Spinal cord (tissue), 10 donors: Measurements from ENCODE around the gene SCNN1B. TPM values are rescaled to one million over a fixed set of nuclear protein-coding genes. Genes with fewer than 3 reads are reported as not detected.

Source experiments
- DNase-seq, 6 donors: peaks; one replicate each; pipeline versions ENCODE4 v3.0.0 to v3.0.0-alpha.2; 2013 to 2015; ENCODE audit warnings: low spot score in 6 of 6, low read depth in 4 of 6
- H3K27ac ChIP-seq: one replicate; pipeline ENCODE4 v1.5.1; 2013; ENCODE audit warnings: low read depth, low read length, control low read depth
- H3K27me3 ChIP-seq: one replicate; pipeline ENCODE4 v1.6.1; 2013; ENCODE audit warnings: low read length; ENCODE audit not compliant: control insufficient read depth, insufficient read depth
- H3K36me3 ChIP-seq: one replicate; pipeline ENCODE4 v1.6.1; 2013; ENCODE audit warnings: low read length; ENCODE audit not compliant: control insufficient read depth, insufficient read depth
- H3K4me1 ChIP-seq: one replicate; pipeline ENCODE4 v1.6.1; 2013; ENCODE audit warnings: low read length; ENCODE audit not compliant: control insufficient read depth, insufficient read depth
- H3K4me3 ChIP-seq: one replicate; pipeline ENCODE4 v1.5.1; 2013; ENCODE audit warnings: low read depth, low read length, control low read depth
- H3K9me3 ChIP-seq: one replicate; pipeline ENCODE4 v1.6.1; 2013; ENCODE audit warnings: low read length; ENCODE audit not compliant: control insufficient read depth, insufficient read depth
- WGBS: methylation state at CpG from one replicate; pipeline ENCODE4 v1.1.5; 2013; ENCODE audit warnings: missing lambda C conversion rate; ENCODE audit not compliant: insufficient coverage; 5-methylcytosine and 5-hydroxymethylcytosine counted together
- polyA plus RNA-seq, 2 donors: library from polyadenylated mRNA; unstranded; fragments of 120-200 nt; gene quantifications; one replicate each; pipeline ENCODE4 v1.2.1, GENCODE V29; 2013; ENCODE audit not compliant: insufficient read length in 2 of 2
- total RNA-seq, 2 donors: library from RNA; depleted of rRNA in 1 of 2; stranded (reverse); fragments of 120-200 nt in 1 of 2; fragments of >200 nt in 1 of 2; gene quantifications; one replicate each; pipeline versions ENCODE4 v1.2.3 to v1.2.4, GENCODE V29; 2013 to 2014
- donor health status: healthy.

The SCNN1B gene
- total and polyA plus RNA-seq, 4 donors = 0.40 to 2.8 (median 1.6) TPM

DNA sequence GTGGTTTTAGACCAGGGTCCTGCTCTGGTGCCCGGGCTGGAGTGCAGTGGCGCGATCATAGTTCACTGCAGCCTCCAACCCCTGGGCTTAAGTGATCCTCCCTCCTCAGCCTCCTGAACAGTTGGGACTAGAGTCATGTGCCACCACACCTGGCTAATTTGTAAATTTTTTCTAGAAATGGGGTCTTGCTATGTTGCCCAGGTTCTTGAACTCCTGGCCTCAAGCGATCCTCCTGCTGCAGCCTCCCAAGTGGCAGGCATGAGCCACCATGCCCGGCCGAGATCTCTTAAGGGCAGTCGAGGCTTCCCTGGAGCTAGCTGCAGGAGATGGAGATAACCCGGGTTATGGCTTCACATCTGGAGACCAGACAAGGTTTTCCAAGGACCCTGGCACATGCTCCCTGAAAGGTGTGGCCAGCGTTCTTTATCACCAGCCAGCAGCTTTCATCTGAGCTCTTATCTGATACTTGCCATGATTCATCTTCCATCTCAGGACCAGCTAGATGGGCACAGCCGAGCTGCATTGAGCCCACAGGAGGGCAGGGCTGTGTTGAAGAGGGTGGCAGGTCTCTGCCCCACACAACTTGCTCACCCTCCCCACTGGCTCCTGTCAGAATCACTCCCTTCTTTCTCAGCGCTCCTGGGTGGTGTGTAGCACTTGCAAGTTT lies 28.6 kb downstream of the SCNN1B start:
- no peak overlapping the region for H3K4me3 ChIP-seq
- H3K9me3 ChIP-seq = no peaks in the 10 kb centered on the region
- H3K4me1 ChIP-seq = no peaks in the 10 kb centered on the region
- H3K27ac ChIP-seq = no peak overlapping the region
- H3K27me3 ChIP-seq = no peaks in the 10 kb centered on the region
- WGBS = 96% methylated on average over 9 of the region's 11 CpGs
- no peaks in the 10 kb centered on the region for H3K36me3 ChIP-seq
- DNase-seq = no peak

GRCh38 chr16:23333034-23333579 lies 31.0 kb downstream of the SCNN1B start:
- no peak for DNase-seq
- Histone ChIP-seq H3K9me3 (no peaks in the 10 kb centered on the region), H3K36me3 (no peaks in the 10 kb centered on the region), H3K27me3 (no peaks in the 10 kb centered on the region), H3K27ac (no peak overlapping the region), H3K4me3 (no peak overlapping the region), H3K4me1 (no peaks in the 10 kb centered on the region)
- WGBS = 79% methylated on average over 2 of the region's 4 CpGs

DNA sequence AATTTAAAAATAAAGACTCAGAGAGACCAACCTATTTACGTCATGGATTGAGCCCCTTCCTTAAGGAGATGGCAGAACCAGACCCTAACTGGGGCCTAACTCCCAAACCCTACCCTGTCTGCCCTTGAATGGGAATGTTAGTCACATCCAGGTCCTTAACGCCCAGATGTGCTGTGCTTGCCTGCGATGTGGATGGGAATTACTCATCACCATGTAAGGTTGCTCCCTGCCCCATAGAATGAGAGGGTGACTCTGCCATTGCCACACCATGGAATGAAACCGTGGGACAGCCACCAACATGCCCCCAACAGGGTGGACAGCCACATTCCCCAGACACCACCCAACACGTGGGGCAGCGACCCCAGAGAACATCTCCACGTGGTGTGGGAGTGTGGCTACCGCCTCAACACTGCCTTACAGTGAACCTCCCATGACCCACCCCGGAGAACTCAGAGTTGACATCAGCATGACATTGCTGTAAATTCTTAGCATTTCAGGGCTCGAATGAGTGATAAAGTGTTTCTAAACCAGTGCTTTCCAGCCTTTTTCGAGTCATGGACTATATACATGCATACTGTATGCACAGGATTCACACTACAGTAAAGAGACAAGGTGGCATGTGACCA lies 31.8 kb downstream of the SCNN1B start:
- Histone ChIP-seq H3K27ac (no peak overlapping the region), H3K9me3 (no peaks in the 10 kb centered on the region), H3K36me3 (no peaks in the 10 kb centered on the region), H3K4me3 (no peak overlapping the region), H3K4me1 (no peaks in the 10 kb centered on the region), H3K27me3 (no peaks in the 10 kb centered on the region)
- DNase-seq = no peak
- 94% methylated on average over 9 of the region's 11 CpGs for WGBS

GRCh38 chr16:23334457-23334853 lies 32.4 kb downstream of the SCNN1B start:
- Histone ChIP-seq H3K27me3 (no peaks in the 10 kb centered on the region), H3K4me3 (no peak overlapping the region), H3K27ac (no peak overlapping the region), H3K4me1 (no peaks in the 10 kb centered on the region), H3K9me3 (no peaks in the 10 kb centered on the region), H3K36me3 (no peaks in the 10 kb centered on the region)
- 80% methylated on average over 1 of the region's 3 CpGs for WGBS
- no peak for DNase-seq

- Histone ChIP-seq H3K27me3 (no peaks in the 10 kb centered on the region), H3K36me3 (no peaks in the 10 kb centered on the region), H3K9me3 (no peaks in the 10 kb centered on the region), H3K4me1 (no peaks in the 10 kb centered on the region), H3K27ac (no peak overlapping the region), H3K4me3 (no peak overlapping the region)
- WGBS = 33% methylated on average over 1 of the region's 1 CpG
- no peak for DNase-seq
Observed at GRCh38 chr16:23334950-23335349, 32.8 kb downstream of the SCNN1B start.

DNA sequence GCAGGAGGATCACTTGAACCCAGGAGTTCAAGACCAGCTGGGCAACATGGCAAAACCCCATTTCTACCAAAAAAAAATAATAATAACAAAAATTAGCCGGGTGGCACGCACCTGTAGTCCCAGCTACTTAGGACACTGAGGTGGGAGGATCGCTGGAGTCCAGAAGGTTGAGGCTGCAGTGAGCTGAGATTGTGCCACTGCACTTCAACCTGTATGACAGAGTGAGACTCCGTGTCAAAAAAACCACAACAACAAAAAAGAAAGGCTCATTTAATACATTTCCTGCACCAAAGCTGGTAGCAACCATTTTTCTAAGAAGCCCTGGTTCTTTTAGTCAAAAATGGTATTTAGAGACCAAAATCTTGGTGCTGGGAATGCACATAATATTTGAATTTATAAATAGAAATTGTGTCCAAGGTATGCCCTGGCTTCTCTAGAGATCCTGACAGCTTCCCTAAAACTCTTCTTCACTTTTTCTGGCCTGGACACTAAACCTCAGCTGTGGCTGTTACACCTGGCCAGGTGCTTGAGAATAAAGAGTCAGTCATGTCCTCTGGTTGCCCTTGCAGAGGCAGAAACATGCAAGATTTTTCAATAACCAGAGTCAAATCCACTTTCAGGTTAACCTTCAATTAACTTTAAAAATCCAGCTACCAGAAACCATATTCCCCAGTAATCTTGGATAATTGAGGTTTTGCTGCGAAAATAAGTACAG lies 35.9 kb downstream of the SCNN1B start:
- Histone ChIP-seq H3K27me3 (no peaks in the 10 kb centered on the region), H3K27ac (no peak overlapping the region), H3K4me3 (no peak overlapping the region), H3K36me3 (no peaks in the 10 kb centered on the region), H3K4me1 (no peaks in the 10 kb centered on the region), H3K9me3 (no peaks in the 10 kb centered on the region)
- DNase-seq = no peak
- no CpG with 5 or more reads among the region's 5 CpGs for WGBS

DNA sequence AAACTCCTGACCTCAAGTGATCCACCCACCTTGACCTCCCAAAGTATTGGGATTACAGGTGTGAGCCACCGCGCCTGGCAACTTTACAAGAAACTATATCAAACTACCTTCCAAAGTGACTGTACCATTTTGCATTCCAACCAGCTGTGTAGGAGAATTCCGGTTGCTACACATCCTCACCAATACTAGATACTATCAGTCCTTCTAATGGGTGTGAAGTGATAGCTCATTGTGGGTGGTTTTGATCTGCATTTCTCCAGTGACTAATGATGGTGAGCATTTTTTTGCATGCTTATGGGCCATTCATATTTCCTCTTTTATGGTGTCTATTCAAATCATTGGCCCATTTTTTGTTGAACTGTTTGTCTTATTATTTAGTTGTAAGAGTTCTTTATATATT lies 37.7 kb downstream of the SCNN1B start:
- no peaks in the 10 kb centered on the region for H3K36me3 ChIP-seq
- H3K4me3 ChIP-seq = no peak overlapping the region
- DNase-seq = no peak
- H3K9me3 ChIP-seq = no peaks in the 10 kb centered on the region
- WGBS = no CpG with 5 or more reads among the region's 3 CpGs
- no peak overlapping the region for H3K27ac ChIP-seq
- H3K4me1 ChIP-seq = no peaks in the 10 kb centered on the region
- no peaks in the 10 kb centered on the region for H3K27me3 ChIP-seq

DNA sequence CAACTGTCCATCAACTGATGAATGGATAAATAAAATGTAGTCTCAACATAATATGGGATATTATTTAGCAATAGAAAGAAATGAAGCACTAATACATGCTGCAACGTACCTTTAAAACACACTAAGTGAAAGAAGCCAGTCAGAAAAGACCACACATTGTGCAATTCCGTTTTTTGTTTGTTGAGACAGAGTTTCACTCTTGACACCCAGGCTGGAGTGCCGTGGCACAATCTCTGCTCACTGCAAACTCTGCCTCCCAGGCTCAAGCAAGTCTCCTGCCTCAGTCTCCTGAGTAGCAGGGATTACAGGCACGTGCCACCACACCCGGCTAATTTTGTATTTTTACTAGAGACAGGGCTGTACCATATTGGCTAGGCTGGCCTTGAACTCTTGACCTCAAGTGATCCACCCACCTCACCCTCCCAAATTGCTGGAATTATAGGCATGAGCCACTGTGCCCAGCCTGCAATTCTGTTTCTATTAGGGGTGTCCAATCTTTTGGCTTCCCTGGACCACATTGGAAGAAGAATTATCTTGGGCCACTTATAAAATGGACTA lies 40.1 kb downstream of the SCNN1B start:
- Histone ChIP-seq H3K27ac (no peak overlapping the region), H3K27me3 (no peaks in the 10 kb centered on the region), H3K36me3 (no peaks in the 10 kb centered on the region), H3K4me1 (no peaks in the 10 kb centered on the region), H3K9me3 (no peaks in the 10 kb centered on the region), H3K4me3 (no peak overlapping the region)
- WGBS = 83% methylated on average over 3 of the region's 5 CpGs
- no peak for DNase-seq

DNA sequence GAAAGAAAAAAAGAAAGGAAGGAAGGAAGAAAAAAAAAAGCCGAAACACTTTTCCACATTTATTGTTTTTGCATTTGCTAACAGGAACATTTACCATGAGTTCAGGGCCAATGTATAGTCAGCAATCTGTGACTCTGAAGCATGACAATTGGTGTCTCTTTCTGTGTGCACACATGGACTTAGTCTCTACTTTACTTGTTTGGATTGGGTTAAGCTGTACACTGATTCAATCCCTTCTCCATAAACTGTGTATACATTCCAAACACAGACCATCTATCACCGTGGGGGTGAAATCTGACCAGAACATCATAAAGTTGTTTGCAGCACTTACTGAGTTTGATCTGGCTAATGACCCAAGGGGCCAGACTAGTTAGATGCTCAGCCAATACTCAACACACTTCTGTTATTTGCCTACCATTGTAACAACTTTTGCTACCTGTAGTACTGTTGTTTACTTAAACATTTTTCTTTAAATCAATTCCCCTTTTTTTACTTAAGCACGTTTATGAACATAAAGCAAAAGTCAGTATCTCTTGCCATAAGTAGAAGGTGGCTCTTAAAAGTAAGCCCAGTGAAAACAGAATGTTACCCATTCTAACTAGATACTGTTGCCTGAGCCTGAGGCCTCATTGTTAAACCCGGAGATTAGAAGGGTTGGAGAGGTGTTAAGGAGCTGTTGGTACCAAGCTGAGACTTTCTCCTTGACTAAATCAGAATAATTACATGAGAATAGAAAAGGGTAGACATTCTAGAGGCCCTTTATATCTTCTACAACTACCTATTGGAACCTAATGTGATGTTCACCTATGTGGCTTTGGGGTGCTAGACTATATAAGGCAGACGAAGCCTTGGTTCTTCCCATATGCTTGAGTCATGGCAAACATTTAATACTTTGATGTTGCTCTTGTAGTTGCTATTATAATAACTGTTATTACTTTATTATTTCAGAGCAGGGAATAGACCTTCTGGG lies 41.8 kb downstream of the SCNN1B start:
- Histone ChIP-seq H3K4me3 (no peak overlapping the region), H3K36me3 (no peaks in the 10 kb centered on the region), H3K9me3 (no peaks in the 10 kb centered on the region), H3K27me3 (no peaks in the 10 kb centered on the region), H3K4me1 (no peaks in the 10 kb centered on the region), H3K27ac (no peak overlapping the region)
- DNase-seq = no peak
- 100% methylated on average over 2 of the region's 5 CpGs for WGBS
